Neural cell (in vitro differentiated cells): ENCODE results near the gene GRIA1. TPM values are rescaled to one million over a fixed set of nuclear protein-coding genes. Genes with fewer than 3 reads are reported as not detected.

Source experiments
- H2AFZ ChIP-seq: fragments of 200-600, 300-800 bp; sonication (generic), shearing (Covaris generic); 2 replicates; pipeline ENCODE4 v1.6.0; 2014; ENCODE audit warnings: low read depth, mild to moderate bottlenecking, antibody characterized with exemption, low read length, moderate library complexity
- H3F3A ChIP-seq: fragments of 200-600 bp; shearing (Covaris generic); 2 replicates; pipeline ENCODE4 v1.6.1; 2016; ENCODE audit warnings: mild to moderate bottlenecking, moderate library complexity, mixed read lengths, antibody characterized with exemption, low read length; ENCODE audit not compliant: insufficient read depth, poor library complexity, severe bottlenecking
- H3K27ac ChIP-seq: fragments of 200-600, 300-800 bp; sonication (generic), shearing (Covaris generic); 2 replicates; pipeline ENCODE4 v1.5.1; 2014; ENCODE audit warnings: mild to moderate bottlenecking, low read length, moderate library complexity
- H3K27me3 ChIP-seq: fragments of 300-800, 200-600 bp; sonication (generic), shearing (Covaris generic); 2 replicates; pipeline ENCODE4 v1.6.0; 2014; ENCODE audit warnings: mild to moderate bottlenecking, low read depth, low read length, moderate library complexity; ENCODE audit not compliant: insufficient read depth
- H3K36me3 ChIP-seq: fragments of 300-800, 200-600 bp; sonication (generic), shearing (Covaris generic); 2 replicates; pipeline ENCODE4 v1.5.1; 2014; ENCODE audit warnings: mild to moderate bottlenecking, antibody characterized with exemption, low read length, moderate library complexity; ENCODE audit not compliant: insufficient read depth
- H3K4me2 ChIP-seq: fragments of 300-800, 200-600 bp; sonication (generic), shearing (Covaris generic); 2 replicates; pipeline ENCODE4 v1.6.0; 2014; ENCODE audit warnings: mild to moderate bottlenecking, low read length
- H3K4me3 ChIP-seq: fragments of 300-800, 200-600 bp; sonication (generic), shearing (Covaris generic); 2 replicates; pipeline ENCODE4 v1.5.1; 2014; ENCODE audit warnings: mild to moderate bottlenecking, low read length, moderate library complexity
- H3K79me2 ChIP-seq: fragments of 200-600 bp; shearing (Covaris generic); replicated peaks from 2 replicates; pipeline ENCODE4 v1.6.0; 2014; ENCODE audit warnings: mild to moderate bottlenecking, low read length, moderate library complexity; ENCODE audit not compliant: insufficient read depth
- H3K9ac ChIP-seq: fragments of 300-800, 200-600 bp; sonication (generic), shearing (Covaris generic); 2 replicates; pipeline ENCODE4 v1.6.1; 2016; ENCODE audit warnings: mild to moderate bottlenecking, low read length, mixed read lengths
- H3K9me2 ChIP-seq: fragments of 200-600 bp; shearing (Covaris generic); 2 replicates; pipeline ENCODE4 v1.6.1; 2016; ENCODE audit warnings: mild to moderate bottlenecking, low read length, mixed read lengths; ENCODE audit not compliant: insufficient read depth
- H3K9me3 ChIP-seq: fragments of 200-600, 300-800 bp; sonication (generic), shearing (Covaris generic); 2 replicates; pipeline ENCODE4 v1.6.1; 2016; ENCODE audit warnings: mild to moderate bottlenecking, mixed run types, low read length, moderate library complexity, mixed read lengths
- H4K20me1 ChIP-seq: fragments of 200-600 bp; shearing (Covaris generic); 2 replicates; pipeline ENCODE4 v1.6.1; 2016; ENCODE audit warnings: mild to moderate bottlenecking, mixed run types; ENCODE audit not compliant: insufficient read depth
- EP300 ChIP-seq: fragments of 450-650 bp; conservative IDR thresholded peaks from 2 replicates; pipeline ENCODE4 v1.6.1; 2014; ENCODE audit warnings: antibody characterized with exemption, mild to moderate bottlenecking, moderate library complexity; ENCODE audit not compliant: poor library complexity, severe bottlenecking
- EZH2 ChIP-seq: fragments of 200-600, 300-800 bp; shearing (Covaris generic), sonication (generic); IDR thresholded peaks from 2 replicates; pipeline ENCODE4 v1.6.1; 2014; ENCODE audit warnings: antibody characterized with exemption, low read length, borderline replicate concordance, mild to moderate bottlenecking; ENCODE audit not compliant: insufficient read depth, poor library complexity, severe bottlenecking
- MXI1 ChIP-seq: fragments of 450-650 bp; conservative IDR thresholded peaks from 2 replicates; pipeline ENCODE4 v1.6.1; 2014; ENCODE audit warnings: antibody characterized with exemption, mild to moderate bottlenecking; ENCODE audit not compliant: poor library complexity, severe bottlenecking
- POLR2AphosphoS5 ChIP-seq: IDR thresholded peaks from 2 replicates; pipeline ENCODE4 v1.6.1; 2012
- RAD21 ChIP-seq: fragments of 450-650 bp; conservative IDR thresholded peaks from 2 replicates; pipeline ENCODE4 v1.6.1; 2014; ENCODE audit warnings: antibody characterized with exemption, mild to moderate bottlenecking, moderate library complexity
- SMC3 ChIP-seq: fragments of 450-650 bp; conservative IDR thresholded peaks from 2 replicates; pipeline ENCODE4 v1.6.1; 2014; ENCODE audit warnings: antibody characterized with exemption, mild to moderate bottlenecking, moderate library complexity; ENCODE audit not compliant: poor library complexity
- TAF1 ChIP-seq: IDR thresholded peaks from 2 replicates; pipeline ENCODE4 v1.6.1; 2012; ENCODE audit warnings: low read depth
- polyA plus RNA-seq: library from polyadenylated mRNA; depleted of rRNA; stranded (reverse); fragments of >200 nt; gene quantifications from 2 replicates; pipeline ENCODE4 v1.2.3, GENCODE V29; 2014
- TF ChIP-seq, protein P1 (sequence below): IDR thresholded peaks from 2 replicates; pipeline ENCODE4 v1.6.1; 2012; ENCODE audit warnings: borderline replicate concordance
- TF ChIP-seq, protein P2 (sequence below): fragments of 450-650 bp; IDR thresholded peaks from 2 replicates; pipeline ENCODE4 v1.5.1; 2014; ENCODE audit warnings: antibody characterized with exemption, mild to moderate bottlenecking, moderate library complexity; ENCODE audit not compliant: poor library complexity, severe bottlenecking

The GRIA1 gene
- polyA plus RNA-seq, 1 donor from 2014 or later = 59.6 TPM

DNA sequence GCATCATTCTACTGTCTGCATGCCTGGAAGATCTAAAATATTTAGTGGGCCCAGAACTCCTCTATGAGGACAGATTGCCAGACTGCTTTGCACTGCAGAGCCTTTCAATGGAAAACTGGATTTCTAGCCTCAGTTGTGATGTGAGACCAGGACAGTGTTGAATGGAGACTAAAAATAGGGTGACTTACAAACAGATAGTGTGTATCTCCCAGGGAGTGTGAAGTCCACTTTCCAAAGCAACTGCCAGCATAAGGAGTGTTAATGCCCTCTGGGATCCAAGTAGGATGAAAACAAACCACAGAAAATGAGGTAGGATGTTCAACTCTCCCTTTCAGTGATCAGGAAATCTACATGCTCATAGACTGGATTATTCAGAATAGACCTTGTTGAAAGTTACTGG is 119.5 kb downstream of the GRIA1 start:
- TF ChIP-seq POLR2AphosphoS5 (no peak), EZH2 (no peak), EP300 (no peak), RAD21 (no peak), MXI1 (no peak), SMC3 (no peak), TAF1 (no peak)
- TF ChIP-seq, protein P1, sequence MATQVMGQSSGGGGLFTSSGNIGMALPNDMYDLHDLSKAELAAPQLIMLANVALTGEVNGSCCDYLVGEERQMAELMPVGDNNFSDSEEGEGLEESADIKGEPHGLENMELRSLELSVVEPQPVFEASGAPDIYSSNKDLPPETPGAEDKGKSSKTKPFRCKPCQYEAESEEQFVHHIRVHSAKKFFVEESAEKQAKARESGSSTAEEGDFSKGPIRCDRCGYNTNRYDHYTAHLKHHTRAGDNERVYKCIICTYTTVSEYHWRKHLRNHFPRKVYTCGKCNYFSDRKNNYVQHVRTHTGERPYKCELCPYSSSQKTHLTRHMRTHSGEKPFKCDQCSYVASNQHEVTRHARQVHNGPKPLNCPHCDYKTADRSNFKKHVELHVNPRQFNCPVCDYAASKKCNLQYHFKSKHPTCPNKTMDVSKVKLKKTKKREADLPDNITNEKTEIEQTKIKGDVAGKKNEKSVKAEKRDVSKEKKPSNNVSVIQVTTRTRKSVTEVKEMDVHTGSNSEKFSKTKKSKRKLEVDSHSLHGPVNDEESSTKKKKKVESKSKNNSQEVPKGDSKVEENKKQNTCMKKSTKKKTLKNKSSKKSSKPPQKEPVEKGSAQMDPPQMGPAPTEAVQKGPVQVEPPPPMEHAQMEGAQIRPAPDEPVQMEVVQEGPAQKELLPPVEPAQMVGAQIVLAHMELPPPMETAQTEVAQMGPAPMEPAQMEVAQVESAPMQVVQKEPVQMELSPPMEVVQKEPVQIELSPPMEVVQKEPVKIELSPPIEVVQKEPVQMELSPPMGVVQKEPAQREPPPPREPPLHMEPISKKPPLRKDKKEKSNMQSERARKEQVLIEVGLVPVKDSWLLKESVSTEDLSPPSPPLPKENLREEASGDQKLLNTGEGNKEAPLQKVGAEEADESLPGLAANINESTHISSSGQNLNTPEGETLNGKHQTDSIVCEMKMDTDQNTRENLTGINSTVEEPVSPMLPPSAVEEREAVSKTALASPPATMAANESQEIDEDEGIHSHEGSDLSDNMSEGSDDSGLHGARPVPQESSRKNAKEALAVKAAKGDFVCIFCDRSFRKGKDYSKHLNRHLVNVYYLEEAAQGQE = no peak
- TF ChIP-seq, protein P2, sequence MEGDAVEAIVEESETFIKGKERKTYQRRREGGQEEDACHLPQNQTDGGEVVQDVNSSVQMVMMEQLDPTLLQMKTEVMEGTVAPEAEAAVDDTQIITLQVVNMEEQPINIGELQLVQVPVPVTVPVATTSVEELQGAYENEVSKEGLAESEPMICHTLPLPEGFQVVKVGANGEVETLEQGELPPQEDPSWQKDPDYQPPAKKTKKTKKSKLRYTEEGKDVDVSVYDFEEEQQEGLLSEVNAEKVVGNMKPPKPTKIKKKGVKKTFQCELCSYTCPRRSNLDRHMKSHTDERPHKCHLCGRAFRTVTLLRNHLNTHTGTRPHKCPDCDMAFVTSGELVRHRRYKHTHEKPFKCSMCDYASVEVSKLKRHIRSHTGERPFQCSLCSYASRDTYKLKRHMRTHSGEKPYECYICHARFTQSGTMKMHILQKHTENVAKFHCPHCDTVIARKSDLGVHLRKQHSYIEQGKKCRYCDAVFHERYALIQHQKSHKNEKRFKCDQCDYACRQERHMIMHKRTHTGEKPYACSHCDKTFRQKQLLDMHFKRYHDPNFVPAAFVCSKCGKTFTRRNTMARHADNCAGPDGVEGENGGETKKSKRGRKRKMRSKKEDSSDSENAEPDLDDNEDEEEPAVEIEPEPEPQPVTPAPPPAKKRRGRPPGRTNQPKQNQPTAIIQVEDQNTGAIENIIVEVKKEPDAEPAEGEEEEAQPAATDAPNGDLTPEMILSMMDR = no peak
- H3K4me3 ChIP-seq = no peak overlapping the region
- no peak overlapping the region for H3K27ac ChIP-seq
- no peaks in the 10 kb centered on the region for H4K20me1 ChIP-seq
- no peaks in the 10 kb centered on the region for H3K79me2 ChIP-seq
- H2AFZ ChIP-seq = no peak overlapping the region
- H3K9me3 ChIP-seq = no peaks in the 10 kb centered on the region
- no peak overlapping the region for H3K4me2 ChIP-seq
- H3K9me2 ChIP-seq = no peaks in the 10 kb centered on the region
- no peaks in the 10 kb centered on the region for H3F3A ChIP-seq
- H3K36me3 ChIP-seq = no peaks in the 10 kb centered on the region
- no peaks in the 10 kb centered on the region for H3K27me3 ChIP-seq
- H3K9ac ChIP-seq = no peak overlapping the region

DNA sequence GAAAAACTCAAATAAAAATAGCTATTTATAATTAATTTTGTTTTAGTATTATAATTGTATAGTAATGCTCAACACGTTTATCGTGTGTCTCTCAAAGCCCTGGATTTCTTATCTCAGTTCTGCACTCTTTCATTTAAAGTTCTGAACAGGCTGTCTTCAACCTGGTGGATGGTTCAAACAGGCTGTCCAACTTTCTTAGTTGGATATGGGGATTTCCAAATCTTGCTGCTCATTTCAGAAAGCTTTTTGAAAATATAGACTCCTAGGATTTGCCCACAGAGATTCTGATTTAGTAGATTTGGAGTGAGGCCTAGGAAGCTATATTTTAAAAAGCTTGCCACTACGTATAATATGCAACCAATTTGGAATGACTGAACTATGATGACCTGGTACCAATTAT is 120.3 kb downstream of the GRIA1 start:
- no peaks in the 10 kb centered on the region for H3K27me3 ChIP-seq
- H3K4me2 ChIP-seq = no peak overlapping the region
- no peaks in the 10 kb centered on the region for H3K9me3 ChIP-seq
- no peak overlapping the region for H2AFZ ChIP-seq
- TF ChIP-seq RAD21 (no peak), SMC3 (no peak), TAF1 (no peak), EZH2 (no peak), MXI1 (no peak), EP300 (no peak), POLR2AphosphoS5 (no peak)
- TF ChIP-seq, protein P2 = no peak
- TF ChIP-seq, protein P1 = no peak
- no peak overlapping the region for H3K27ac ChIP-seq
- no peaks in the 10 kb centered on the region for H4K20me1 ChIP-seq
- no peaks in the 10 kb centered on the region for H3K9me2 ChIP-seq
- H3K9ac ChIP-seq = no peak overlapping the region
- H3K79me2 ChIP-seq = no peaks in the 10 kb centered on the region
- H3K36me3 ChIP-seq = no peaks in the 10 kb centered on the region
- H3K4me3 ChIP-seq = no peak overlapping the region
- no peaks in the 10 kb centered on the region for H3F3A ChIP-seq
